ENCODE measurements around the gene GIGYF2. TPM values are rescaled to one million over a fixed set of nuclear protein-coding genes. Genes with fewer than 3 reads are reported as not detected.

Gene GIGYF2
- total and polyA plus RNA-seq, 8 donors: 56.2 to 76.6 (median 62.4) TPM

- H3K4me1 ChIP-seq: no peaks in the 10 kb centered on the region
- intact Hi-C loops (cut with DNase I): no loop called here
- H3K27ac ChIP-seq: no peak overlapping the region
- no peaks in the 10 kb centered on the region for H3K36me3 ChIP-seq
- no peak for ATAC-seq
- TF ChIP-seq CTCF (IDR thresholded peaks at IDR 0.05): no peak
- H3K9me3 ChIP-seq: no peaks in the 10 kb centered on the region
- H3K27me3 ChIP-seq: peaks cover 0 to 35% of the 10 kb centered on the region in 2 donors
- H3K4me3 ChIP-seq: no peak overlapping the region
- peak in 1 of 4 donors; percentile 23 for DNase-seq
These were observed 199.8 kb downstream of the GIGYF2 start for GRCh38 chr2:232896720-232897597.

GRCh38 chr2:232897598-232898408, 200.7 kb downstream of the GIGYF2 start:
- H3K27me3 ChIP-seq: peaks cover 0 to 35% of the 10 kb centered on the region in 2 donors
- peak in 1 of 4 donors; percentile 61 for DNase-seq
- no peak overlapping the region for H3K4me3 ChIP-seq
- intact Hi-C loops (cut with DNase I): no loop called here
- no peak overlapping the region for H3K27ac ChIP-seq
- no peak for ATAC-seq
- no peaks in the 10 kb centered on the region for H3K4me1 ChIP-seq
- no peaks in the 10 kb centered on the region for H3K9me3 ChIP-seq
- no peak for TF ChIP-seq CTCF (IDR thresholded peaks at IDR 0.05)
- H3K36me3 ChIP-seq: no peaks in the 10 kb centered on the region

GRCh38 chr2:232898592-232899543, 201.7 kb downstream of the GIGYF2 start:
- ATAC-seq (peak; percentile 35), DNase-seq (peak in 3 of 4 donors; percentile 13 to 82 (median 48))
- intact Hi-C loops (cut with DNase I): no loop called here
- no peak for TF ChIP-seq CTCF (IDR thresholded peaks at IDR 0.05)
- H3K4me3 ChIP-seq: no peak overlapping the region
- no peak overlapping the region for H3K27ac ChIP-seq
- no peaks in the 10 kb centered on the region for H3K4me1 ChIP-seq
- H3K36me3 ChIP-seq: no peaks in the 10 kb centered on the region
- H3K9me3 ChIP-seq: no peaks in the 10 kb centered on the region
- H3K27me3 ChIP-seq: peaks cover 0 to 24% of the 10 kb centered on the region in 2 donors

- intact Hi-C loops (cut with DNase I): no loop called here
- Histone ChIP-seq H3K36me3 (no peaks in the 10 kb centered on the region), H3K9me3 (no peaks in the 10 kb centered on the region), H3K4me1 (no peaks in the 10 kb centered on the region), H3K27me3 (peaks cover 0 to 21% of the 10 kb centered on the region in 2 donors), H3K27ac (no peak overlapping the region), H3K4me3 (no peak overlapping the region)
- ATAC-seq (no peak), DNase-seq (peak in 1 of 4 donors; percentile 70)
- no peak for TF ChIP-seq CTCF (IDR thresholded peaks at IDR 0.05)
These were observed 203.9 kb downstream of the GIGYF2 start for GRCh38 chr2:232900811-232901735.

All from left lung (tissue), 10 donors.